Liver (tissue), 3 donors: ENCODE measurements around the gene HMGB2.

Experiments
- CTCF ChIP-seq: fragments of 150-350 bp; IDR thresholded peaks from 2 replicates; pipeline ENCODE4 v1.5.1; 2017; ENCODE audit warnings: improper control_type of control experiment, low read depth, low read length; ENCODE audit not compliant: missing input control
- FOXA2 ChIP-seq: IDR thresholded peaks from 2 replicates; pipeline ENCODE4 v1.6.1; 2016; ENCODE audit warnings: antibody characterized with exemption
- GABPA ChIP-seq, 2 donors: IDR thresholded peaks in 1 of 2; conservative IDR thresholded peaks in 1 of 2; 2 replicates each; pipeline ENCODE4 v1.6.1; 2016; ENCODE audit warnings: antibody characterized with exemption in 2 of 2, mild to moderate bottlenecking in 1 of 2, moderate library complexity in 1 of 2
- HNF4A ChIP-seq, 2 donors: conservative IDR thresholded peaks; 2 replicates each; pipeline ENCODE4 v1.6.1; 2016; ENCODE audit warnings: antibody characterized with exemption in 2 of 2, mild to moderate bottlenecking in 2 of 2
- JUND ChIP-seq, 2 donors: IDR thresholded peaks; 2 replicates each; pipeline ENCODE4 v1.6.1; 2016; ENCODE audit warnings: antibody characterized with exemption in 2 of 2
- RAD21 ChIP-seq, 2 donors: IDR thresholded peaks; 2 replicates each; pipeline ENCODE4 v1.6.1; 2016; ENCODE audit warnings: antibody characterized with exemption in 2 of 2, mild to moderate bottlenecking in 2 of 2
- REST ChIP-seq: IDR thresholded peaks from 2 replicates; pipeline ENCODE4 v1.6.1; 2016; ENCODE audit warnings: antibody characterized with exemption, mild to moderate bottlenecking
- SP1 ChIP-seq: IDR thresholded peaks from 2 replicates; pipeline ENCODE4 v1.6.1; 2018; ENCODE audit warnings: antibody characterized with exemption, mild to moderate bottlenecking
- donor health status: healthy.
- donor health status: healthy.

- TF ChIP-seq RAD21 (IDR thresholded peaks at IDR 0.05) = no peak
- TF ChIP-seq JUND (IDR thresholded peaks at IDR 0.05) = no peak
- no peak for TF ChIP-seq CTCF
- TF ChIP-seq SP1 = no peak
- no peak for TF ChIP-seq REST
- TF ChIP-seq FOXA2 = no peak
- no peak for TF ChIP-seq GABPA (IDR thresholded peaks at IDR 0.05 in 1 of 2, conservative IDR thresholded peaks at IDR 0.05 in 1 of 2)
- no peak for TF ChIP-seq HNF4A (conservative IDR thresholded peaks at IDR 0.05)
These were observed 23.8 kb upstream of the HMGB2 start for GRCh38 chr4:173357939-173358338.
